Fibroblast of pulmonary artery (primary cell): ENCODE measurements around the gene EPHA3.
"Not testable (repeated sequence)": the region's sequence is repeated elsewhere in the genome, so short reads cannot be mapped to it uniquely, and the experiment has no call there.

ENCODE experiments used
- DNase-seq: peaks from one replicate; pipeline ENCODE4 v3.0.0-alpha.2; 2010; ENCODE audit warnings: low read depth
- H3K4me3 ChIP-seq: replicated peaks from 2 replicates; pipeline ENCODE4 v1.5.1; 2011; ENCODE audit warnings: low read depth, mild to moderate bottlenecking, control low read depth, low read length, moderate library complexity
- CTCF ChIP-seq: IDR thresholded peaks from 2 replicates; pipeline ENCODE4 v1.5.1; 2011; ENCODE audit warnings: mild to moderate bottlenecking, control low read depth, low read length, inconsistent platforms; ENCODE audit errors: missing control alignments

The EPHA3 gene

DNA sequence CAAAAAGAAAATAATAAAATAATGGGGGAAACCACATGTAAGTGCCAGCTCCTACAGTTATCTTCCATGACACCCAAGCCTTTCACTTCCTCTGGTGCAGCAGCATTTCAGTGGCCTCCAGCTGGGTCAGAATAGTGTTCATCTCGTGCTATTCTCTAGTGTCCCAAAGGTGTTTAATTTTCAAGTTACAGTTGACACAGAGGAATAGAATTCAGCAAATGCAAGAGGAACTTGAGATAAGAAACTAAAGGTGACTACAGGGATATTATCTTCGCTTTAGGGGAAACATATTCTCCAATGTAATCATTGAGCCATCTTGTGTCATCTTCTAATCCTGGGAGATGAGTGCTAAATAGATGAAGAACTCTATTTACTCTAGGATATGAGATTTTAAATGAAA, 212.8 kb downstream of the EPHA3 start:
- TF ChIP-seq CTCF: no peak
- no peak for DNase-seq
- H3K4me3 ChIP-seq: no peak overlapping the region

- no peak for DNase-seq
- no peak for TF ChIP-seq CTCF
- H3K4me3 ChIP-seq: no peak overlapping the region
These were observed 219.6 kb downstream of the EPHA3 start for GRCh38 chr3:89326997-89327396.

- no peak for DNase-seq
- TF ChIP-seq CTCF: no peak
- no peak overlapping the region for H3K4me3 ChIP-seq
These were observed 225.0 kb downstream of the EPHA3 start for GRCh38 chr3:89332386-89332785.

GRCh38 chr3:89332793-89333192, 225.4 kb downstream of the EPHA3 start:
- no peak overlapping the region for H3K4me3 ChIP-seq
- no peak for TF ChIP-seq CTCF
- DNase-seq: no peak

DNA sequence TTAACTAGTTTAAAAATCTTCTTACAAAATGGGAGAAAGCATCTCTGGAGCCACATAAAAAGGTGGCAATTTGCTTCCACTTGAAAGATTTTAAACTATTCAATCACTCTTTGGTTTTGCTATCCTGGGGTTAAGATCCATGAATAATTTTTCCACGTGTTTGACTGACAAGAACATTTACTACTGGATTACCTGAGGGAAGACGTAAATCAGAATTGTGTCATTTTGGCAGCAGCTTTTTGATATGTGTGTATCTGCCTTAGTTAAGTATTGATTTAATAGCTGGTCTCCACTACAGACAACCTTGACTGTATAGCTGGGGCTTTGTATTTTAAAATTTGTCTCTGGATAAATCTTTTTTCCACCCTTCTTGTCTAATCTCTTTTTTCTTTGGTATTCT, 228.3 kb downstream of the EPHA3 start:
- no peak for TF ChIP-seq CTCF
- DNase-seq: no peak
- H3K4me3 ChIP-seq: no peak overlapping the region

- TF ChIP-seq CTCF: no peak
- DNase-seq: peak; percentile 5
These were observed 233.0 kb downstream of the EPHA3 start for GRCh38 chr3:89340408-89340807.

GRCh38 chr3:89344076-89344475, 236.7 kb downstream of the EPHA3 start:
- no peak for TF ChIP-seq CTCF
- no peak overlapping the region for H3K4me3 ChIP-seq
- DNase-seq: no peak

More at GRCh38 chr3:89340408-89340807, 233.0 kb downstream of the EPHA3 start:
- no peak overlapping the region for H3K4me3 ChIP-seq

GRCh38 chr3:89350935-89351334, 243.5 kb downstream of the EPHA3 start:
- not testable (repeated sequence) for H3K4me3 ChIP-seq, DNase-seq
